Astrocyte (in vitro differentiated cells and primary cell): Measurements from ENCODE around the gene IDH3A. TPM values are rescaled to one million over a fixed set of nuclear protein-coding genes. Genes with fewer than 3 reads are reported as not detected.

ENCODE experiments used
- DNase-seq: peaks from one replicate; pipeline ENCODE4 v3.0.0-alpha.2; 2010; ENCODE audit warnings: low read depth
- FAIRE-seq: peaks from 2 replicates; lab custom pipeline; 2011; peaks lifted over from hg19 to GRCh38; lab: Jason Lieb, UNC
- H2AFZ ChIP-seq: 2 replicates; pipeline ENCODE4 v1.6.0; 2012; ENCODE audit warnings: low read depth, low read length, inconsistent platforms
- H3K27ac ChIP-seq: 2 replicates; pipeline ENCODE4 v1.5.1; 2011; ENCODE audit warnings: low read depth, low read length, inconsistent platforms
- H3K27me3 ChIP-seq: 2 replicates; pipeline ENCODE4 v1.6.0; 2011; ENCODE audit warnings: low read length, inconsistent platforms; ENCODE audit not compliant: insufficient read depth
- H3K36me3 ChIP-seq: 2 replicates; pipeline ENCODE4 v1.5.1; 2011; ENCODE audit warnings: low read length, inconsistent platforms; ENCODE audit not compliant: insufficient read depth
- H3K4me1 ChIP-seq: 2 replicates; pipeline ENCODE4 v1.5.1; 2011; ENCODE audit warnings: low read length, inconsistent platforms; ENCODE audit not compliant: insufficient read depth
- H3K4me2 ChIP-seq: 2 replicates; pipeline ENCODE4 v1.6.0; 2012; ENCODE audit warnings: low read length, inconsistent platforms
- H3K4me3 ChIP-seq: 2 replicates; pipeline ENCODE4 v1.5.1; 2011; ENCODE audit warnings: low read depth, mild to moderate bottlenecking, low read length, inconsistent platforms; ENCODE audit not compliant: insufficient read depth
- H3K79me2 ChIP-seq: 2 replicates; pipeline ENCODE4 v1.6.0; 2012; ENCODE audit warnings: mild to moderate bottlenecking, low read length, inconsistent platforms; ENCODE audit not compliant: insufficient read depth
- H3K9ac ChIP-seq: 2 replicates; pipeline ENCODE4 v1.6.0; 2012; ENCODE audit warnings: mild to moderate bottlenecking, low read length, inconsistent platforms
- H3K9me3 ChIP-seq: 2 replicates; pipeline ENCODE4 v1.5.1; 2012; ENCODE audit warnings: low read depth, mild to moderate bottlenecking, low read length, inconsistent platforms; ENCODE audit not compliant: insufficient read depth
- H4K20me1 ChIP-seq: 2 replicates; pipeline ENCODE4 v1.6.0; 2012; ENCODE audit warnings: low read length, inconsistent platforms; ENCODE audit not compliant: insufficient read depth
- H3K27ac Mint-ChIP-seq: one replicate; pipeline ENCODE4 v1.8.0; 2021; ENCODE audit warnings: mild to moderate bottlenecking, mixed read lengths; ENCODE audit not compliant: unreplicated experiment
- H3K27me3 Mint-ChIP-seq: one replicate; pipeline ENCODE4 v1.8.0; 2021; ENCODE audit warnings: low read depth, mixed read lengths; ENCODE audit not compliant: unreplicated experiment
- H3K36me3 Mint-ChIP-seq: one replicate; pipeline ENCODE4 v1.8.0; 2021; ENCODE audit warnings: low read depth, mixed read lengths; ENCODE audit not compliant: unreplicated experiment
- H3K4me1 Mint-ChIP-seq: one replicate; pipeline ENCODE4 v1.8.0; 2021; ENCODE audit warnings: low read depth, mixed read lengths; ENCODE audit not compliant: unreplicated experiment
- H3K4me3 Mint-ChIP-seq: one replicate; pipeline ENCODE4 v1.8.0; 2021; ENCODE audit warnings: mild to moderate bottlenecking, moderate library complexity, mixed read lengths; ENCODE audit not compliant: unreplicated experiment
- H3K9me3 Mint-ChIP-seq: one replicate; pipeline ENCODE4 v1.8.0; 2021; ENCODE audit warnings: mild to moderate bottlenecking, mixed read lengths; ENCODE audit not compliant: unreplicated experiment
- EZH2 ChIP-seq: IDR thresholded peaks from 2 replicates; pipeline ENCODE4 v1.6.1; 2012; ENCODE audit warnings: mild to moderate bottlenecking, low read length, inconsistent platforms; ENCODE audit not compliant: insufficient read depth
- total RNA-seq: library from RNA; stranded (reverse); gene quantifications from 2 replicates; pipeline ENCODE4 v1.2.1, GENCODE V29; 2021
- TF ChIP-seq, protein P1 (sequence below): IDR thresholded peaks from 2 replicates; pipeline ENCODE4 v1.5.1; 2011; ENCODE audit warnings: low read depth, mild to moderate bottlenecking, inconsistent platforms, low read length, moderate library complexity; ENCODE audit not compliant: insufficient read depth

IDH3A gene
- total RNA-seq, 1 donor from 2014 or later = 36.3 TPM

DNA sequence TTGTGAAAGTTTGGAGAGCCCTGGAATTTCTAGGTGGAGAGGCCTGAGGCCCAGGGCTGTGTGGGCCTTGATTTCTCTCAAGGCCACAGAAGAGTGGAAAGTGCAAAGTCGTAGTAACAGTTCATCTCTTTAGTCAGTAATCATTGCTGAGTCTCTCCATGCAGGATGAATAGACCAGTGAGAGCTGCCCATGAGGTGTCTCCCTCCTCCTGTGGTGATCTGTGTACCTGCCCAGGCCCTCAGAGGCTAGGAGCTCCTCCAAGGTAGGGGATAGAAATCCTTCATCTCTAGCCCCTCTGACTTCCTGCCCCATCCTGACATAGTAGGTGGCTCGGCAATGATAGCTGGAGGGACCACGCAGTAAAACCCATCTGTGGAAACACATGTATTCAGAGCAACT lies 6.8 kb upstream of the IDH3A start:
- Mint-ChIP-seq H3K27me3 (peaks cover 5% of the 10 kb centered on the region), H3K9me3 (no peaks in the 10 kb centered on the region), H3K4me3 (no peak overlapping the region), H3K27ac (no peak overlapping the region), H3K4me1 (no peaks in the 10 kb centered on the region), H3K36me3 (peaks cover 4% of the 10 kb centered on the region)
- FAIRE-seq (no peak), DNase-seq (no peak)
- Histone ChIP-seq H3K27me3 (no peaks in the 10 kb centered on the region), H3K27ac (no peak overlapping the region), H3K4me1 (no peaks in the 10 kb centered on the region), H3K36me3 (no peaks in the 10 kb centered on the region), H3K9ac (no peak overlapping the region), H2AFZ (no peak overlapping the region), H3K4me3 (no peak overlapping the region), H4K20me1 (no peaks in the 10 kb centered on the region), H3K4me2 (no peak overlapping the region), H3K9me3 (no peaks in the 10 kb centered on the region), H3K79me2 (no peaks in the 10 kb centered on the region)
- no peak for TF ChIP-seq EZH2
- TF ChIP-seq, protein P1, sequence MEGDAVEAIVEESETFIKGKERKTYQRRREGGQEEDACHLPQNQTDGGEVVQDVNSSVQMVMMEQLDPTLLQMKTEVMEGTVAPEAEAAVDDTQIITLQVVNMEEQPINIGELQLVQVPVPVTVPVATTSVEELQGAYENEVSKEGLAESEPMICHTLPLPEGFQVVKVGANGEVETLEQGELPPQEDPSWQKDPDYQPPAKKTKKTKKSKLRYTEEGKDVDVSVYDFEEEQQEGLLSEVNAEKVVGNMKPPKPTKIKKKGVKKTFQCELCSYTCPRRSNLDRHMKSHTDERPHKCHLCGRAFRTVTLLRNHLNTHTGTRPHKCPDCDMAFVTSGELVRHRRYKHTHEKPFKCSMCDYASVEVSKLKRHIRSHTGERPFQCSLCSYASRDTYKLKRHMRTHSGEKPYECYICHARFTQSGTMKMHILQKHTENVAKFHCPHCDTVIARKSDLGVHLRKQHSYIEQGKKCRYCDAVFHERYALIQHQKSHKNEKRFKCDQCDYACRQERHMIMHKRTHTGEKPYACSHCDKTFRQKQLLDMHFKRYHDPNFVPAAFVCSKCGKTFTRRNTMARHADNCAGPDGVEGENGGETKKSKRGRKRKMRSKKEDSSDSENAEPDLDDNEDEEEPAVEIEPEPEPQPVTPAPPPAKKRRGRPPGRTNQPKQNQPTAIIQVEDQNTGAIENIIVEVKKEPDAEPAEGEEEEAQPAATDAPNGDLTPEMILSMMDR = no peak

DNA sequence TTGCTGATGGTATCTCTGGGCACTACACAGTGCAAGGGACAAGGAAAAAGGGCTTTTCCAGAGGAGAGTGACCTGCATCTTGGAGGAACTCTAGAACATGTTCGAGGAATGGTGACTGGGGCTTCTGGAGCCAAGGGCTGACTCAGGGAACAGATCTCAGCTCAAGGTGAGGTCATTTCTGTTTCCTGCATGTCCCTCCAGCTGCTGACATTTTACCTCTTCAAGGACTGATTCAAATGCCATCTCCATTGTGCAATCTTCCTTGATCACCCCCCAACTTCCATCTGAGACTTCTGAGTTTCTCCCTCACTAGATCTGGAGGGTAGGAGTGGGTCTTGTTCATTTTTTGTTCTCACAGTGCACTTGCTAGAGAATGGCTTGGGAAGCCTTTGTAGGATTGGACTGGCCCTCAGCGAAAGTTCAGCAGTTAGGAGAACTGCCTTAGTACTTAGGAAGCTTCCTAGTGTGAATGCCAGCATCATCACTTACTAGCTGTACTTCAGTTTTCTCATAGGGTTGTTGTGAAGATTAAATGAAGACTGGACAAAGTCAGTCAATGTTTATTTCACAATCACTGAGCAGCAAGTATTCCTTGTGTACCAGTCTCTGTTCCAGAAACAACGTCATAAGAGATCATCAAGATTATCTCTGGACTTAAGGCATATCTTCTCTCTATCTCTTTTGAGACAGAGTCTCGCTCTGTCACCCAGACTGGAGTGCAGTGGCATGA lies 2.6 kb upstream of the IDH3A start:
- Histone ChIP-seq H3K4me2 (no peak overlapping the region), H3K36me3 (no peaks in the 10 kb centered on the region), H3K4me1 (peaks cover 14% of the 10 kb centered on the region), H3K27me3 (no peaks in the 10 kb centered on the region), H2AFZ (no peak overlapping the region), H4K20me1 (peaks cover 14% of the 10 kb centered on the region), H3K27ac (no peak overlapping the region), H3K9me3 (no peaks in the 10 kb centered on the region), H3K4me3 (no peak overlapping the region), H3K79me2 (peaks cover 24% of the 10 kb centered on the region), H3K9ac (no peak overlapping the region)
- H3K27ac Mint-ChIP-seq = no peak overlapping the region
- DNase-seq (no peak), FAIRE-seq (no peak)
- TF ChIP-seq, protein P1 = no peak
- TF ChIP-seq EZH2 = no peak
- no peaks in the 10 kb centered on the region for H3K27me3 Mint-ChIP-seq
- H3K36me3 Mint-ChIP-seq = peaks cover 6% of the 10 kb centered on the region
- no peak overlapping the region for H3K4me3 Mint-ChIP-seq
- no peaks in the 10 kb centered on the region for H3K9me3 Mint-ChIP-seq
- peaks cover 5% of the 10 kb centered on the region for H3K4me1 Mint-ChIP-seq

DNA sequence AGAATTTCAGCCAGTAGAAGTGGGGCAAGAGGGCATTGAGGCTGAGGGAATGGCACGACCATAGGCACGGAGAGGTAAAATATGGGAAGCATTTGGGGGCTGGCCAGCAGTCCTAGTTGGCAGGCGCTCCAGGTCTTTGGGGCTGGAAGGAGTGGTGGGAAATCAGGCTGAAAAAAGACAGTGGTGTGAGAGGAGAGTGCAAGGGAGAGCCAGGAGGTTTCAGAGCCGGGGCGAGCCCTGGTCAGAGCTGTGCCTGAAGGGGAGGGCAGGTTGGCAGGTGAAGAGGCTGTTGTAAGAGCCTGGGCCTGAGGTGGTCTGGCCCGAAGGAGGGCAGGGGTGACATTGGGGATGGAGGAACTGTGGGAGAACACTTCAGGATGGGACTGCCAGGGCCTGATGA lies 1.6 kb upstream of the IDH3A start:
- H3K4me2 ChIP-seq = no peak overlapping the region
- peaks cover 16% of the 10 kb centered on the region for H4K20me1 ChIP-seq
- DNase-seq = no peak
- no peak overlapping the region for H3K27ac ChIP-seq
- no peak for TF ChIP-seq EZH2
- TF ChIP-seq, protein P1 = no peak
- peaks cover 29% of the 10 kb centered on the region for H3K79me2 ChIP-seq
- Mint-ChIP-seq H3K9me3 (no peaks in the 10 kb centered on the region), H3K4me1 (peaks cover 5% of the 10 kb centered on the region), H3K27me3 (no peaks in the 10 kb centered on the region), H3K27ac (no peak overlapping the region), H3K4me3 (peak overlapping the region; percentile 67), H3K36me3 (peaks cover 6% of the 10 kb centered on the region)
- peaks cover 14% of the 10 kb centered on the region for H3K4me1 ChIP-seq
- no peak overlapping the region for H3K4me3 ChIP-seq
- H3K27me3 ChIP-seq = no peaks in the 10 kb centered on the region
- H3K9me3 ChIP-seq = no peaks in the 10 kb centered on the region
- FAIRE-seq = no peak
- H2AFZ ChIP-seq = no peak overlapping the region
- no peak overlapping the region for H3K9ac ChIP-seq
- H3K36me3 ChIP-seq = no peaks in the 10 kb centered on the region
